Stimulated activated CD8-positive, alpha-beta memory T cell treated with anti-CD3 and anti-CD28 coated beads, Interleukin-2, amount 100 ng/mL, for 1 hour (primary cell): ENCODE measurements around the gene UBR7.

ENCODE experiments used
- DNase-seq, 2 donors: peaks; one replicate each; pipeline ENCODE4 v3.0.0-alpha.2; 2020; ENCODE audit warnings: low read depth in 2 of 2

The UBR7 gene

GRCh38 chr14:93249128-93249831, 42.2 kb downstream of the UBR7 start:
- DNase-seq: no peak

- no peak for DNase-seq
These were observed 55.4 kb downstream of the UBR7 start for GRCh38 chr14:93262446-93262845.

GRCh38 chr14:93263416-93263815, 56.4 kb downstream of the UBR7 start:
- DNase-seq: no peak

- no peak for DNase-seq
These were observed 59.1 kb downstream of the UBR7 start for GRCh38 chr14:93266127-93266526.

- no peak for DNase-seq
These were observed 60.2 kb downstream of the UBR7 start for GRCh38 chr14:93267149-93267711.

- DNase-seq: no peak
These were observed 61.4 kb downstream of the UBR7 start for GRCh38 chr14:93268406-93268805.

- no peak for DNase-seq
These were observed 62.4 kb downstream of the UBR7 start for GRCh38 chr14:93269341-93270068.

- no peak for DNase-seq
These were observed 64.1 kb downstream of the UBR7 start for GRCh38 chr14:93271111-93271510.

GRCh38 chr14:93274055-93274806, 67.2 kb downstream of the UBR7 start:
- no peak for DNase-seq

- no peak for DNase-seq
These were observed 69.1 kb downstream of the UBR7 start for GRCh38 chr14:93276031-93276716.
